ENCODE data around the gene DNAH17. TPM values are rescaled to one million over a fixed set of nuclear protein-coding genes. Genes with fewer than 3 reads are reported as not detected.
A peak's percentile ranks its signal among the peaks of the same experiment; 100 is the strongest.

DNAH17 gene
- total and polyA plus RNA-seq, 7 donors: 0.04 to 3.5 (median 0.08) TPM

GRCh38 chr17:78598013-78598471 lies 20.8 kb upstream of the DNAH17 start:
- intact Hi-C loops (cut with DNase I): no loop called here
- 69 to 73% (median 71%) methylated on average over 9 of the region's 9 CpGs for WGBS, 3 donors
- ATAC-seq: no peak

DNA sequence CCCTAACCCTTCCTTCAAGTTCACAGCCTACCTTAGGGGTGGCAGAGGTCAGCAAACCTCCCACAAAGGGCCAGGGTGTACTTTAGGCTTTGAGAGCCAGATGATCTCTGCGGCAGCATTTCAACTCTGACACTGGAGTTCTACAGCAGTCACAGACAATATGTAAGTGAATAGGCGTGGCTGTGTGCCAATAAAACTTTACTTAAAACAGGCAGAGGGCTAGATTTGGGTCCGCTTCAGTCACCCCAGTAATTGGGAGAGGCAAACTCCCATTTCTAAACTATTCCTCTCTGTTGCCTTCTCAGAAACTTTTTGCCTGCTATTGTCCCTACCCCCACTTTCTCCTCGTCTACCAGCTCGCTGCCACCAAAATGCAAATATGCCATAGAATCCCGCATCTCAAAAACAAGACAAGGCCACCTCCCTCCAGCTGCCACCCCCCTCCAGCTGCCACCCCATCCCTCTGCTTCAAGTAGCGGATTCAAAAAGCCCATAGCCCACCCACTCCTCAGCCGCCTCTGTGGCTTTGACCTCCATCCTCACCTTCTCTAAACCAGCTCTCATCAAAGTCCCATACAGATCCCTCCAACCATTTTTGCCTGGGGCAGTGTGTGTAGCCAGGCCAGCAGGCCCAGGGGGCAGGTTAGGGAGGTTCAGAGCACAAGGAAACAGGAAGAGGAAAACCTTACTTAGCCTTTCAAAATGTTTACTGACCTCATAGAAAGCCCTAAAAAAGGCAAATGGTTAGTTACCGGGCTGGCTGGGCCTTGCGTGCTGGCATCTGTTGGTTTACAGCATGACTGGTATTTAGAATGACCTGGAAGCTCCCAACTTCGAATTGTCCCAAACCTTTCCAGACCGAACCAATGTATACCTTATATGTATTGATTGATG lies 19.9 kb upstream of the DNAH17 start:
- H3K4me3 ChIP-seq: no peak overlapping the region
- no peak for ATAC-seq
- peaks cover 0 to 15% (median 3%) of the 10 kb centered on the region in 3 donors for H3K27me3 ChIP-seq (ENCODE audit: insufficient read depth in 3 of 3, low read length in 2 of 3)
- H3K27ac ChIP-seq: no peak overlapping the region
- 87 to 93% (median 92%) methylated on average over 12 of the region's 12 CpGs for WGBS, 3 donors
- intact Hi-C loops (cut with DNase I): no loop called here
- H3K36me3 ChIP-seq (ENCODE audit: insufficient read depth in 1 of 2, low read depth in 1 of 2): no peaks in the 10 kb centered on the region
- DNase-seq: no peak
- no peaks in the 10 kb centered on the region for H3K9me3 ChIP-seq
- no peak for TF ChIP-seq CTCF (IDR thresholded peaks at IDR 0.05)
- H3K4me1 ChIP-seq: no peaks in the 10 kb centered on the region

More at GRCh38 chr17:78598013-78598471, 20.8 kb upstream of the DNAH17 start:
- Histone ChIP-seq H3K27ac (no peak overlapping the region), H3K4me1 (no peaks in the 10 kb centered on the region), H3K4me3 (no peak overlapping the region), H3K27me3 (ENCODE audit: insufficient read depth in 3 of 3, low read length in 2 of 3) (peaks cover 0 to 15% (median 3%) of the 10 kb centered on the region in 3 donors), H3K9me3 (no peaks in the 10 kb centered on the region), H3K36me3 (ENCODE audit: insufficient read depth in 1 of 2, low read depth in 1 of 2) (no peaks in the 10 kb centered on the region)
- TF ChIP-seq CTCF (IDR thresholded peaks at IDR 0.05): no peak
- DNase-seq: no peak

DNA sequence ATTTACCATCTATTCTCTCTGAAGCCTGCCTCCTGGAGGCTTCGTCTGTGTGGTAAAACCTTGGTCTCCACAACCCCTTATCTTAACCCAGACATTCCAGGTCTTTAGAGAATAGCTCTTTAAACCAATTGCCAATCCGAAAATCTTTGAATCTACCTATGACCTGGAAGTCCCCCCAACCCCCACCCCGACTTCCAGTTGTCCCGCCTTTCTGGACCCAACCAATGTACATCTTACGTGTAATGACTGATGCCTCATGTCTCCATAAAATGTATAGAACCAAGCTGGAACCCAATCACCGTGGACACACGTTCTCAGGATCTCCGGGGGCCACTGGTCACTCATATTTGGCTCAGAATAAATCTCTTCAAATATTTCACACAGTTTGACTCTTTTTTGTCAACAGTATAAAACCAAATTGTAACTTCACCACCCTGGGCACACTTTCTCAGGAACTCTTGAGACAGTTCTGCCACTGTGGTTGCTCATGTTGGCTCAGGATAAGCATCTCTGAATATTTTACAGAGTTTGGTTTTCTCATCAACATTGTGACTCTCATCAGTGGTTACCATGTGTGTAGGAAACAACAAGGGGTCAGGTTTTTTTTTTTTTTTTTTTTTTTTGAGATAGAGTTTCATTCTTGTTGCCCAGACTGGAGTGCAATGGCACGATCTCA lies 18.1 kb upstream of the DNAH17 start:
- no peak for ATAC-seq
- DNase-seq: no peak
- Histone ChIP-seq H3K4me1 (no peaks in the 10 kb centered on the region), H3K27ac (no peak overlapping the region), H3K4me3 (no peak overlapping the region), H3K27me3 (ENCODE audit: insufficient read depth in 3 of 3, low read length in 2 of 3) (peaks cover 0 to 15% (median 6%) of the 10 kb centered on the region in 3 donors), H3K9me3 (no peaks in the 10 kb centered on the region), H3K36me3 (ENCODE audit: insufficient read depth in 1 of 2, low read depth in 1 of 2) (no peaks in the 10 kb centered on the region)
- 85 to 92% (median 90%) methylated on average over 9 of the region's 9 CpGs for WGBS, 3 donors
- intact Hi-C loops (cut with DNase I): no loop called here
- TF ChIP-seq CTCF (IDR thresholded peaks at IDR 0.05): no peak

GRCh38 chr17:78592991-78593329 lies 15.8 kb upstream of the DNAH17 start:
- peaks cover 0 to 15% (median 6%) of the 10 kb centered on the region in 3 donors for H3K27me3 ChIP-seq (ENCODE audit: insufficient read depth in 3 of 3, low read length in 2 of 3)
- peak overlapping the region; percentile 67 for H3K27ac ChIP-seq
- DNase-seq: no peak
- ATAC-seq: no peak
- WGBS, 3 donors: 81 to 85% (median 84%) methylated on average over 6 of the region's 6 CpGs
- intact Hi-C loops (cut with DNase I): no loop called here
- no peak for TF ChIP-seq CTCF (IDR thresholded peaks at IDR 0.05)
- H3K4me1 ChIP-seq: no peaks in the 10 kb centered on the region
- no peaks in the 10 kb centered on the region for H3K36me3 ChIP-seq (ENCODE audit: insufficient read depth in 1 of 2, low read depth in 1 of 2)
- no peak overlapping the region for H3K4me3 ChIP-seq
- no peaks in the 10 kb centered on the region for H3K9me3 ChIP-seq

Measured in psoas muscle (tissue), 8 donors.